ENCODE measurements around the gene MAFF. TPM values are rescaled to one million over a fixed set of nuclear protein-coding genes. Genes with fewer than 3 reads are reported as not detected.
A peak's percentile ranks its signal among the peaks of the same experiment; 100 is the strongest.

Gene MAFF
- total RNA-seq, 2 experiments from 2014 or later = 2.7 to 2.8 TPM

- no peaks in the 10 kb centered on the region for H3K36me3 Mint-ChIP-seq (ENCODE audit: low read depth)
- no peaks in the 10 kb centered on the region for H3K4me1 Mint-ChIP-seq (ENCODE audit: low read depth)
- H3K27me3 Mint-ChIP-seq (ENCODE audit: low read depth) = no peaks in the 10 kb centered on the region
- intact Hi-C loops (cut with micrococcal nuclease) = no loop called here
- CTCF ChIA-PET = no interaction called here
- no peak overlapping the region for H3K4me3 Mint-ChIP-seq
- no peak overlapping the region for H3K27ac Mint-ChIP-seq
- H3K9me3 Mint-ChIP-seq = no peaks in the 10 kb centered on the region
- no peak for DNase-seq
Measured at GRCh38 chr22:38250643-38251340, 49.0 kb downstream of the MAFF start.

- H3K9me3 Mint-ChIP-seq = no peaks in the 10 kb centered on the region
- H3K4me1 Mint-ChIP-seq (ENCODE audit: low read depth) = no peaks in the 10 kb centered on the region
- CTCF ChIA-PET = interaction anchor here (1.6 kb wide), 1 partner anchor 136 kb away, joined by 5 read pairs; no protein-coding TSS in a partner anchor
- H3K4me3 Mint-ChIP-seq = no peak overlapping the region
- DNase-seq = no peak
- no peaks in the 10 kb centered on the region for H3K27me3 Mint-ChIP-seq (ENCODE audit: low read depth)
- no peaks in the 10 kb centered on the region for H3K36me3 Mint-ChIP-seq (ENCODE audit: low read depth)
- no peak overlapping the region for H3K27ac Mint-ChIP-seq
- intact Hi-C loops (cut with micrococcal nuclease) = no loop called here
Measured at GRCh38 chr22:38251341-38251692, 49.5 kb downstream of the MAFF start.

GRCh38 chr22:38255697-38256096 lies 53.9 kb downstream of the MAFF start:
- H3K27ac Mint-ChIP-seq = no peak overlapping the region
- CTCF ChIA-PET = interaction anchor here (0.6 to 1.1 kb wide), 2 partner anchors 12 to 14 kb away, joined by 4 read pairs; no protein-coding TSS in a partner anchor
- no peaks in the 10 kb centered on the region for H3K36me3 Mint-ChIP-seq (ENCODE audit: low read depth)
- intact Hi-C loops (cut with micrococcal nuclease) = no loop called here
- H3K27me3 Mint-ChIP-seq (ENCODE audit: low read depth) = no peaks in the 10 kb centered on the region
- H3K9me3 Mint-ChIP-seq = no peaks in the 10 kb centered on the region
- no peak overlapping the region for H3K4me3 Mint-ChIP-seq
- H3K4me1 Mint-ChIP-seq (ENCODE audit: low read depth) = peaks cover 8% of the 10 kb centered on the region
- DNase-seq = no peak

DNA sequence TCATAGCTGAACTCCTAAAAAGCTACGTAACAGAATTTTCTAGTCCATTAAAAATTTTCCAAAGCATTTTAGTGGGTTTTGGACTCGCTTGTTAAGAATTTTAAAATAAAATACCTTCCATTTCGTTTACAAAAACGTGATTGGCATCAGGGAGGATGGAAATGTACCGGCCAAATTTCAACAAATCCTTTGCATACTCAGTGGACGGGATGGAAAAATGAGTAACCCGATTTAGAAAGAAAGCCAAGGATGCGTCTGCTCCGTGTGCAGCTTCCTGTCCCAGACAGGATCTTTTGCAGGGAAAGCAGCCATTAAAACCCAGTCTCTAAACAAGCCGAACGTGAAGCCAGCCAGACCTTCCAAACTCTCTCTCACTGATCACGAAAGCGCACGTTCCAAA lies 55.4 kb downstream of the MAFF start:
- intact Hi-C loops (cut with micrococcal nuclease) = no loop called here
- H3K4me1 Mint-ChIP-seq (ENCODE audit: low read depth) = peaks cover 19% of the 10 kb centered on the region
- no peak for DNase-seq
- no peak overlapping the region for H3K4me3 Mint-ChIP-seq
- no peaks in the 10 kb centered on the region for H3K36me3 Mint-ChIP-seq (ENCODE audit: low read depth)
- H3K9me3 Mint-ChIP-seq = no peaks in the 10 kb centered on the region
- H3K27me3 Mint-ChIP-seq (ENCODE audit: low read depth) = no peaks in the 10 kb centered on the region
- CTCF ChIA-PET = interaction anchor here (0.6 to 1.2 kb wide), 2 partner anchors 83 to 205 kb away, joined by 3 read pairs; no protein-coding TSS in a partner anchor
- H3K27ac Mint-ChIP-seq = no peak overlapping the region

DNA sequence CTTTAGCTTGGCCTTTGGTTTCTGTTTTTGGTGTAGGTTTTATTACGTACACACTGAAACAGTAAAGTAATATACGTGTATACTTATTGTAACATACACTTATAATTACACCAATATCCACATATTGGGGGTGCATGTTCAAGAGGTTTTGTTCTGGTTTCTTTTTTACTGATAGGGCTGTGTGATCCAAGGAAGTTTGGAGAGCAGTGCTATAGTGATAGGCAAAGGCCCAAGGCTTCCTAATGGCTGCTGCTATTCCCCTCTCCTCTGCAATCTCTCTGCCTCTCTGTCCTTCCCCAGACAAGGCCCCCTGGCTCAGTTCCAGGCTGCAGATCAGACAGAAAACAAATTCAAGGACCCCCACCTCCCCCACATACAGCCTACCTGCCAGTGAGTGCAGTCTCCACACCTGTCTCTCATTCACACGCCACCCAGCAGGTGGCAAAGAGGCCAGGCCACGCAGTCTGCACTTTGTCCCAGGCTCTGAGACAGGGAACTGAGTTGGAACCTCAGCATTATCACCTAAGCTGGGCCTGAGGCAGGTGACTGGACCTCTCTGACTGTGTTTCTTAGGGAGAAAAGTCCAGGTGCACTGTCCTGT lies 56.0 kb downstream of the MAFF start:
- intact Hi-C loops (cut with micrococcal nuclease) = no loop called here
- Mint-ChIP-seq H3K36me3 (ENCODE audit: low read depth) (no peaks in the 10 kb centered on the region), H3K4me3 (no peak overlapping the region), H3K27me3 (ENCODE audit: low read depth) (no peaks in the 10 kb centered on the region), H3K4me1 (ENCODE audit: low read depth) (peaks cover 22% of the 10 kb centered on the region), H3K9me3 (no peaks in the 10 kb centered on the region), H3K27ac (no peak overlapping the region)
- DNase-seq = no peak
- CTCF ChIA-PET = interaction anchor here (0.6 to 1.2 kb wide), 2 partner anchors 82 to 206 kb away, joined by 3 read pairs; no protein-coding TSS in a partner anchor

DNA sequence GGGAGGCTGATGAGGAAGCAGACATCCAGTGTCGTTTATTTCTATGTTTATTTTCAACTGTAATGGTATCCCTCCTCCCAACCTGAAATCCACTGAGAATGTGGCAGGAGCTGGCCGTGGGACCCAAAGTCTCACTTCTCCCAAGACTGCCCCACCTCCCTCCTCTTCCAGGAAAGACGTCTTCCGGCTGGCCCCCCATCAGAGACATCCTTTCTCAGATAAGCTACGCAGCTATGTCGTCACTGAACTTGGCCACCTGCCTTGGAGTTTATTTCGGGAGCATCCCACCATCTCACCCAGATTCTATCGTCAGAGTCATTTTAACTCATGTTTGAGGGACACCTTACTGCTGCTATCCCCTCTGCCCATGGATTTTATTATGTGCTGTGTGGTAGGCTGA lies 57.1 kb downstream of the MAFF start:
- Mint-ChIP-seq H3K36me3 (ENCODE audit: low read depth) (no peaks in the 10 kb centered on the region), H3K27me3 (ENCODE audit: low read depth) (no peaks in the 10 kb centered on the region), H3K4me3 (no peak overlapping the region), H3K9me3 (no peaks in the 10 kb centered on the region), H3K4me1 (ENCODE audit: low read depth) (peaks cover 22% of the 10 kb centered on the region), H3K27ac (peak overlapping the region; percentile 46)
- intact Hi-C loops (cut with micrococcal nuclease) = no loop called here
- CTCF ChIA-PET = no interaction called here
- no peak for DNase-seq

DNA sequence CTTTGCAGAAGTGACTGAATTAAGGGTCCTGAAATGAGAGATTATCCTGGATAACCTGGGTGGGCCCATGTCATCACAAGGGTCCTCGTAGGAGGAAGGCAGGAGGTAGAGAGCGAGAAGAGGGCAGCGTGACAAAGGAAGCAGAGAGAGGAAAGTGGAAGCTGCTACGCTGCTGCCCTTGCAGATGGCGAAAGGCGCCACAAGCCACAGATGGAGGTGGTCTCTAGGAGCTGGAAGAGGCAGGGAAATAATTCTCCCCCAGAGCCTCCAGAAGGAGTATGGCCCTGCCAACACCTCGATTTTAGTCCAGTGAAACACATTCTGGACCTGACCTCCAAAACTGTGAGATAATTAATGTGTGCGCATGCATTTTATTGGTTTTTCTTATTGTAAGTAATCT lies 57.6 kb downstream of the MAFF start:
- no peak overlapping the region for H3K27ac Mint-ChIP-seq
- intact Hi-C loops (cut with micrococcal nuclease) = no loop called here
- no peaks in the 10 kb centered on the region for H3K36me3 Mint-ChIP-seq (ENCODE audit: low read depth)
- DNase-seq = no peak
- H3K9me3 Mint-ChIP-seq = no peaks in the 10 kb centered on the region
- H3K4me3 Mint-ChIP-seq = no peak overlapping the region
- CTCF ChIA-PET = no interaction called here
- peaks cover 22% of the 10 kb centered on the region for H3K4me1 Mint-ChIP-seq (ENCODE audit: low read depth)
- H3K27me3 Mint-ChIP-seq (ENCODE audit: low read depth) = no peaks in the 10 kb centered on the region

GRCh38 chr22:38260761-38261681 lies 59.2 kb downstream of the MAFF start:
- intact Hi-C loops (cut with micrococcal nuclease) = no loop called here
- Mint-ChIP-seq H3K9me3 (no peaks in the 10 kb centered on the region), H3K4me1 (ENCODE audit: low read depth) (peaks cover 25% of the 10 kb centered on the region), H3K27me3 (ENCODE audit: low read depth) (no peaks in the 10 kb centered on the region), H3K36me3 (ENCODE audit: low read depth) (no peaks in the 10 kb centered on the region), H3K27ac (no peak overlapping the region), H3K4me3 (no peak overlapping the region)
- DNase-seq = no peak
- CTCF ChIA-PET = interaction anchor here (1.0 kb wide), 1 partner anchor 17 kb away, joined by 3 read pairs; no protein-coding TSS in a partner anchor

- H3K4me1 Mint-ChIP-seq (ENCODE audit: low read depth) = peaks cover 32% of the 10 kb centered on the region
- no peaks in the 10 kb centered on the region for H3K9me3 Mint-ChIP-seq
- CTCF ChIA-PET = no interaction called here
- no peak overlapping the region for H3K4me3 Mint-ChIP-seq
- H3K27me3 Mint-ChIP-seq (ENCODE audit: low read depth) = no peaks in the 10 kb centered on the region
- H3K27ac Mint-ChIP-seq = no peak overlapping the region
- no peaks in the 10 kb centered on the region for H3K36me3 Mint-ChIP-seq (ENCODE audit: low read depth)
- DNase-seq = peak; percentile 60
- intact Hi-C loops (cut with micrococcal nuclease) = loop anchor here (1.0 kb wide), 2 partner anchors 91 to 310 kb away; no protein-coding TSS in a partner anchor
Measured at GRCh38 chr22:38262051-38262795, 60.4 kb downstream of the MAFF start.

DNA sequence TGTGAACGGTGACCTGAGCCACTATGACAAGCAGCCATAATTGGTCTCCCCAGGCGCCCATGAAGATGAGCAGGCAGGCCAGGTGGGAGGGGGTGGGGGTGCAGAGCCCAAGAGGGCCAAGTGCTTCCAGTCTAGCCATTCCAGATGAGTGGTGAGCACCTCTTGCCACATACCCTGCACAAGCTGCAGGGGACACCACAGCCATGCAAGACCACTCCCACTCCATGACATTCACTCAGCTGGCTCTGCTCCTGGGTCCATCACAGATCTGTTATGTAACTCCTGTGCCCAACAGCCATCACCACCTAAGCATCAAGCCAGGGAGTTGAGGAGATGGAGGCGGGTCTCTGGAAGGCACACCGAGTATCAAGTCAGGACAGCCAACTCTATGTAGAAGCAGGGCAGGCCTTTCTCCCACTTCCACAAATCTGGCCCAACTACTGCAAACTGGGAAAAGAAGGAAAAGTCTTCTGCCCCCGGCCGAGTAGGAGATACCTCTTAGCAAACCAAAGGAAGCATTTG lies 62.6 kb downstream of the MAFF start:
- Mint-ChIP-seq H3K27ac (no peak overlapping the region), H3K27me3 (ENCODE audit: low read depth) (no peaks in the 10 kb centered on the region), H3K9me3 (no peaks in the 10 kb centered on the region), H3K36me3 (ENCODE audit: low read depth) (no peaks in the 10 kb centered on the region), H3K4me3 (no peak overlapping the region), H3K4me1 (ENCODE audit: low read depth) (peaks cover 45% of the 10 kb centered on the region)
- intact Hi-C loops (cut with micrococcal nuclease) = no loop called here
- no peak for DNase-seq
- CTCF ChIA-PET = interaction anchor here (1.5 kb wide), 1 partner anchor 213 kb away, joined by 4 read pairs; no protein-coding TSS in a partner anchor
